HepG2 (cell line): ENCODE data around the gene ZMIZ1. TPM values are rescaled to one million over a fixed set of nuclear protein-coding genes. Genes with fewer than 3 reads are reported as not detected.

Experiments
- AHR ChIP-seq: IDR thresholded peaks from 2 replicates; pipeline ENCODE4 v1.6.1; 2018; ENCODE audit warnings: missing genetic modification reagents, missing compliant biosample characterization
- BCL3 ChIP-seq: sonication (generic); formaldehyde crosslinking; IDR thresholded peaks from 2 replicates; pipeline ENCODE4 v1.5.1; 2020; ENCODE audit warnings: mild to moderate bottlenecking, missing genetic modification reagents, moderate library complexity
- CC2D1A ChIP-seq: sonication (generic); formaldehyde crosslinking; IDR thresholded peaks from 2 replicates; pipeline ENCODE4 v1.8.1; 2023; ENCODE audit warnings: mild to moderate bottlenecking, missing genetic modification reagents
- GATA4 ChIP-seq: sonication (generic); IDR thresholded peaks from 2 replicates; pipeline ENCODE4 v1.6.1; 2016; ENCODE audit warnings: antibody characterized with exemption, low read depth, borderline replicate concordance
- HNRNPLL ChIP-seq: fragments of 200-400 bp; formaldehyde crosslinking; IDR thresholded peaks from 2 replicates; pipeline ENCODE4 v1.6.1; 2017; ENCODE audit warnings: mild to moderate bottlenecking, low read depth, low read length; ENCODE audit not compliant: poor library complexity, severe bottlenecking
- IKZF1 ChIP-seq: fragments of 450-650 bp; IDR thresholded peaks from 2 replicates; pipeline ENCODE4 v1.7.1; 2016
- JUNB ChIP-seq: sonication (generic); formaldehyde crosslinking; IDR thresholded peaks from 2 replicates; pipeline ENCODE4 v1.8.0; 2022; ENCODE audit warnings: missing genetic modification reagents, mild to moderate bottlenecking, borderline replicate concordance
- KDM4B ChIP-seq: sonication (generic); formaldehyde crosslinking; IDR thresholded peaks from 2 replicates; pipeline ENCODE4 v1.4.0; 2020; ENCODE audit warnings: missing genetic modification reagents
- KLF16 ChIP-seq, 2 experiments: sonication (generic) in 1 of 2; formaldehyde crosslinking in 1 of 2; IDR thresholded peaks; 2 replicates each; pipeline versions ENCODE4 v1.6.1 to v1.8.0; 2016 to 2023; ENCODE audit warnings: missing genetic modification reagents in 2 of 2, missing compliant biosample characterization in 1 of 2
- LCORL ChIP-seq, 2 experiments: fragments of 450-650 bp in 1 of 2; sonication (generic) in 1 of 2; formaldehyde crosslinking in 1 of 2; IDR thresholded peaks; 2 replicates each; pipeline versions ENCODE4 v1.5.0 to v1.6.1; 2017 to 2020; ENCODE audit warnings: antibody characterized with exemption in 1 of 2, missing genetic modification reagents in 1 of 2
- LRRFIP1 ChIP-seq: sonication (generic); formaldehyde crosslinking; conservative IDR thresholded peaks from 2 replicates; pipeline ENCODE4 v1.4.0; 2020; ENCODE audit warnings: missing genetic modification reagents
- MLLT10 ChIP-seq: sonication (generic); formaldehyde crosslinking; IDR thresholded peaks from 2 replicates; pipeline ENCODE4 v1.4.0; 2020; ENCODE audit warnings: missing genetic modification reagents
- MTA1 ChIP-seq: sonication (generic); formaldehyde crosslinking; IDR thresholded peaks from 2 replicates; pipeline ENCODE4 v1.4.0; 2020; ENCODE audit warnings: missing genetic modification reagents, mild to moderate bottlenecking, borderline replicate concordance
- MTF2 ChIP-seq: sonication (generic); formaldehyde crosslinking; IDR thresholded peaks from 2 replicates; pipeline ENCODE4 v1.5.0; 2020; ENCODE audit warnings: missing genetic modification reagents, borderline replicate concordance
- MXD4 ChIP-seq: IDR thresholded peaks from 2 replicates; pipeline ENCODE4 v1.6.1; 2016; ENCODE audit warnings: mild to moderate bottlenecking, missing biosample characterization, missing genetic modification reagents
- RBAK ChIP-seq: sonication (generic); formaldehyde crosslinking; IDR thresholded peaks from 2 replicates; pipeline ENCODE4 v1.5.1; 2020; ENCODE audit warnings: mild to moderate bottlenecking, missing genetic modification reagents
- RELA ChIP-seq: sonication (generic); formaldehyde crosslinking; IDR thresholded peaks from 2 replicates; pipeline ENCODE4 v1.4.0; 2020; ENCODE audit warnings: missing genetic modification reagents
- SATB2 ChIP-seq: sonication (generic); formaldehyde crosslinking; IDR thresholded peaks from 2 replicates; pipeline ENCODE4 v1.5.0; 2020; ENCODE audit warnings: missing genetic modification reagents
- SRF ChIP-seq: IDR thresholded peaks from 2 replicates; pipeline ENCODE4 v1.6.1; 2011; ENCODE audit warnings: mild to moderate bottlenecking, low read depth, low read length, moderate library complexity
- ZMYM3 ChIP-seq: sonication (generic); formaldehyde crosslinking; IDR thresholded peaks from 2 replicates; pipeline ENCODE4 v1.5.1; 2020; ENCODE audit warnings: mild to moderate bottlenecking, missing genetic modification reagents
- ZNF44 ChIP-seq: sonication (generic); formaldehyde crosslinking; IDR thresholded peaks from 2 replicates; pipeline ENCODE4 v1.5.1; 2020; ENCODE audit warnings: mild to moderate bottlenecking, missing genetic modification reagents
- ZNF598 ChIP-seq: sonication (generic); formaldehyde crosslinking; IDR thresholded peaks from 2 replicates; pipeline ENCODE4 v1.5.1; 2020; ENCODE audit warnings: mild to moderate bottlenecking, missing genetic modification reagents, borderline replicate concordance
- ZNF788 ChIP-seq: sonication (generic); formaldehyde crosslinking; IDR thresholded peaks from 2 replicates; pipeline ENCODE4 v1.5.0; 2020; ENCODE audit warnings: mild to moderate bottlenecking, missing genetic modification reagents, borderline replicate concordance
- ZSCAN25 ChIP-seq: sonication (generic); formaldehyde crosslinking; IDR thresholded peaks from 2 replicates; pipeline ENCODE4 v1.8.0; 2022; ENCODE audit warnings: mild to moderate bottlenecking, missing genetic modification reagents
- polyA plus RNA-seq, 8 experiments: library from polyadenylated mRNA; depleted of rRNA in 3 of 8; stranded (reverse) in 7 of 8; unstranded in 1 of 8; fragments of >200 nt; fragmentation: Illumina TruSeq in 4 of 8; extraction: Trizol in 4 of 8; gene quantifications; 2 replicates each; pipeline versions ENCODE4 v1.2.1 to v1.2.3, GENCODE V29; 2011 to 2016; ENCODE audit warnings: low read depth in 4 of 8, missing spikeins in 1 of 8, mixed read lengths in 1 of 8; ENCODE audit not compliant: insufficient read depth in 1 of 8
- total RNA-seq, 5 experiments: library from RNA; depleted of rRNA; stranded (reverse); fragments of >200 nt; fragmentation: Illumina TruSeq; extraction: Trizol; gene quantifications; 2 replicates each; pipeline ENCODE4 v1.2.3, GENCODE V29; 2016; ENCODE audit warnings: low read depth in 1 of 5
- TF ChIP-seq, protein P1 (sequence below): IDR thresholded peaks from 2 replicates; pipeline ENCODE4 v1.6.1; 2016; ENCODE audit warnings: mild to moderate bottlenecking
- TF ChIP-seq, protein P2 (sequence below): sonication (generic); formaldehyde crosslinking; IDR thresholded peaks from 2 replicates; pipeline ENCODE4 v1.8.1; 2023; ENCODE audit warnings: mild to moderate bottlenecking, missing genetic modification reagents, borderline replicate concordance

Gene ZMIZ1
- total and polyA plus RNA-seq, 2 of the 13 experiments (the other 11 are each of a cell fraction or from before 2014, with no cell fraction given), result 5.3 to 10.2 TPM

DNA sequence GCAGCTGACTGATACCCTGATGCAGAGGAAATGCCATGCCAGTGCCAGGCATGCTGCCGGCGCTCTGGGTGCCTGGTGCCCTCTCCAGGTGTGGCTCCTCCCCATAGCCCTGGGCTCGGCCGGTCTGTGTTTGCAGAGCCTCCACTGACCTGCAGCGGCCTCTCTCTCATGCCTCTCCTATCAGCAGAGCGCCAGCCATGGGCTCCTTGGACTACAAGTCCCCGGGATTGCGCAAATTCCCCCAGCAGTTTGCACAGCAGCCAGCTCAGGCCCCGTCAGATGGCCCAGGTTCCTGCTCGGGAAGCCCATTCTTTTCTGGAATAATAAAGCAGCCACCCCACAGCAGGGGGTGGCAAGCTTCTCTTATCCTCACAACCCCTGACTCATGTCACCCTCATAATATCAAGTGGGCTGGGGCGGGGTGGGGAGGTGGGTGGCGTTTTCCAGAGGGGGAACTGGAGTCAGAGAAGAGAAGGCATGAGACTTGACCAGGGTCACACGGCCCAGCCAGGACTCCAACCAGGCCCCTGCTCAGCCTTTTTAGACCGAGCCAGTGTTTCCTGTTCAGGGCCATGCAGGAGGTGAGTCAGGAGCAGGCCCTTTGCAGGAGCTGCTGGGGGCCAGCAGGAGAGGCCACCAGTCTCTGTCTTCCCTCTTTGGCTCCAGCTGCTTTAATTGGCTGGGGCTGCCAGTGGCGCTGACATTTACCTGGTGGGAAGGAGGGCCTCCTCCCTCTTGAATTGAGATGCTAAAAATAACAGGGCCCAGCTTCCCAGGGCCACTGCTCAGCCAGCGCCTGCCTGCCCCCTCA is 58.6 kb downstream of the ZMIZ1 start (continued):
- TF ChIP-seq JUNB (no peak), MXD4 (no peak), MTA1 (CRISPR knock-in tag) (peak; percentile 92), ZNF598 (no peak), SATB2 (CRISPR knock-in tag) (no peak), ZSCAN25 (CRISPR knock-in tag) (peak; percentile 64; the same call in 1 of the 2 replicates), KDM4B (CRISPR knock-in tag) (no peak), LRRFIP1 (CRISPR knock-in tag) (no peak), ZNF44 (CRISPR knock-in tag) (no peak), BCL3 (CRISPR knock-in tag) (no peak), CC2D1A (CRISPR knock-in tag) (no peak), RELA (CRISPR knock-in tag) (no peak), KLF16 (CRISPR knock-in tag; IDR thresholded peaks at IDR 0.05) (0 out of 4 replicates have a peak, but pooled peaks of 1 of the 2 experiments have one; percentile 46), IKZF1 (no peak), ZNF788 (CRISPR knock-in tag) (peak; percentile 41; the same call in 1 of the 2 replicates), LCORL (IDR thresholded peaks at IDR 0.05) (no peak), LCORL (CRISPR knock-in tag; IDR thresholded peaks at IDR 0.05) (peak; percentile 77), RBAK (CRISPR knock-in tag) (no peak), AHR (CRISPR knock-in tag) (no peak), MLLT10 (CRISPR knock-in tag) (no peak), SRF (no peak), GATA4 (no peak), HNRNPLL (peak; percentile 74), ZMYM3 (CRISPR knock-in tag) (peak; percentile 91; the same call in 1 of the 2 replicates), MTF2 (CRISPR knock-in tag) (no peak)
- TF ChIP-seq, protein P1, sequence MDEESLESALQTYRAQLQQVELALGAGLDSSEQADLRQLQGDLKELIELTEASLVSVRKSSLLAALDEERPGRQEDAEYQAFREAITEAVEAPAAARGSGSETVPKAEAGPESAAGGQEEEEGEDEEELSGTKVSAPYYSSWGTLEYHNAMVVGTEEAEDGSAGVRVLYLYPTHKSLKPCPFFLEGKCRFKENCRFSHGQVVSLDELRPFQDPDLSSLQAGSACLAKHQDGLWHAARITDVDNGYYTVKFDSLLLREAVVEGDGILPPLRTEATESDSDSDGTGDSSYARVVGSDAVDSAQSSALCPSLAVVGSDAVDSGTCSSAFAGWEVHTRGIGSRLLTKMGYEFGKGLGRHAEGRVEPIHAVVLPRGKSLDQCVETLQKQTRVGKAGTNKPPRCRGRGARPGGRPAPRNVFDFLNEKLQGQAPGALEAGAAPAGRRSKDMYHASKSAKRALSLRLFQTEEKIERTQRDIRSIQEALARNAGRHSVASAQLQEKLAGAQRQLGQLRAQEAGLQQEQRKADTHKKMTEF (CRISPR knock-in tag), result peak; percentile 53
- TF ChIP-seq, protein P2, sequence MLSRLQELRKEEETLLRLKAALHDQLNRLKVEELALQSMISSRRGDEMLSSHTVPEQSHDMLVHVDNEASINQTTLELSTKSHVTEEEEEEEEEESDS (CRISPR knock-in tag), result no peak
